Hypothalamus (tissue), 51 donors: ENCODE measurements around the gene NDUFS6.
"Not testable (repeated sequence)": the region's sequence is repeated elsewhere in the genome, so short reads cannot be mapped to it uniquely, and the experiment has no call there.

ENCODE experiments used
- DNase-seq, 51 donors: peaks; one replicate each; lab custom pipeline; 2025; lab: John Stamatoyannopoulos, UW

Gene NDUFS6

DNA sequence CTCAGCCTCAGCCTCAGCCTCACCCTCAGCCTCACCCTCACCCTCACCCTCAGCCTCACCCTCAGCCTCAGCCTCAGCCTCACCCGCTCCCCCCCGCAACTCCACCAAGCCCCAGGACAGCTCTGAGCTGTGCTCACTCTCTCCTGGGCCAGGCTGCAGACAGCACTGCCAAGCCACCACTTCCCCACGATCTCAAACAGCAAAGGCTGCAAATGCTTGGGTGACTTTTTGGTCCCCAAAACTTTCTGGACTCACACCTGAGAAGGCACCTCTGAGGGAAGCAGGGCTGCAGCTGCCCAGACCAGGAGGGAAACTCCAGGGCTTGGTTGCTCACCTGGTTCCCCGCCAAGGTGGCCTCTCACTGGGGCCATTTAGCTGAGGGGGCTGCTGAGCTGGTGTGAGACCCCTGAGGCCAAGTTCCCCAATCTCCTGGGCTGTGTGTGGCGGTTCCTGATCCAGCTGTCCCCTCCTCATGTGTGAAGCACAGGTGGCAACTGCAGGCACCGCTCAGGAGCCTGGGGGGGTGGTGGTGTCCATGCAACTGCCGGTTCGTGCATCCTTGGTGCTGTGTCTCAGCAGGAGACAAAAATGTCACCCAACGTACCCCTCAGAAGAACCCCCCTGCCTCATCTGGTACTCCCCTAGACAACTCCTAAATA, 19.4 kb upstream of the NDUFS6 start:
- no peak for DNase-seq

DNA sequence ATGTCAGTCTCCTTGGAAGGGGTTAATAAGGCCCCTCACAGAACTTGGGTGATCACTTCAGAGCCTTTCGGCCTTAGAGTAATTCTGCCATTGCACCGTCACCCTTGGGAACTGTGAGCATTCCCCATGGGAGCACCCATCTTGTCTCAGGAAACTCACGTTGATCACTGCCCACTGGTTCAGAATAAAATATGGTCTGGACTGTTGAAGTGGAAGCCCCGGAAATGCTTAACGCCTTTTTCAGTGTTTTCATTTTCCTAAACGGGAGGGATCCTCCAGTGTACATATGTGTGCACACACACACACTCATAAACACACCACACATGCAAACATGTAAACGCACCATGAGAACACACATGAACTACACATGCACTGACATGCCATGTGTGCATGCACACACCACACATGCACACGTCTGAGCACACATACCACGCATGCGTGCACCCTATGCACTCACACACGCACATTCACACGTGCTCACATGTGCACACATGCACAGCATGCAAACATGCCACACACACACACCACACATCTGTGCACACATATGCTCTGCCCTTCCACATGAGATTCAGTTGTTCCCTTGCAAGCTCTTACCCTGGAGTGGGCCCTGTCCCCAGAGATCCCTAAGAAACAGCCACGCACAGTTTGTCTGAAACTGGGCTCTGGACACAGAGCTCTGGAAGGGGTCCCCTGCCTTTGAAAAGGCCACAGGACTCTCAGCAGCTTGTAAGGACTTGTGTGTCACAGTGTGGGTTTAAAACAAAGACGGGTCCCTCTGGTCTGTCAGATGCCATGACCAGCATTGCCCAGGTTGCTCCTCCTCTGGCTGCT, 18.6 kb upstream of the NDUFS6 start:
- no peak for DNase-seq

DNA sequence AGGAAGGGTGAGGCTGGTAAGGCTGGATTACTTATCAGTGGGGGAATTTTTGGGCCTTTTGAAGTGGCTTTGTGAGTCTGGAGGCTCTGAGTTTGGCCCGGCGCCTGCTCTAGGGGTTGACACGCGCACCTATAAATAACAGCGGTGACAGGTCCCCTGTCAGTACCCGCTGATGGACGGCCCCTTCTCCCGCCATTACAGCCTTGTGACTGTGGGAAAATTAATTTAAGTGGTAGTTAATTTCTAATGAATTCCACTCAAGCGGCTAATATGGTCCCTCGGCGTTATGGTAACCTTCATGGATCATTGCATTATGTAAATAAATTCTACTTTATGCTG, 18.0 kb upstream of the NDUFS6 start:
- no peak for DNase-seq

DNA sequence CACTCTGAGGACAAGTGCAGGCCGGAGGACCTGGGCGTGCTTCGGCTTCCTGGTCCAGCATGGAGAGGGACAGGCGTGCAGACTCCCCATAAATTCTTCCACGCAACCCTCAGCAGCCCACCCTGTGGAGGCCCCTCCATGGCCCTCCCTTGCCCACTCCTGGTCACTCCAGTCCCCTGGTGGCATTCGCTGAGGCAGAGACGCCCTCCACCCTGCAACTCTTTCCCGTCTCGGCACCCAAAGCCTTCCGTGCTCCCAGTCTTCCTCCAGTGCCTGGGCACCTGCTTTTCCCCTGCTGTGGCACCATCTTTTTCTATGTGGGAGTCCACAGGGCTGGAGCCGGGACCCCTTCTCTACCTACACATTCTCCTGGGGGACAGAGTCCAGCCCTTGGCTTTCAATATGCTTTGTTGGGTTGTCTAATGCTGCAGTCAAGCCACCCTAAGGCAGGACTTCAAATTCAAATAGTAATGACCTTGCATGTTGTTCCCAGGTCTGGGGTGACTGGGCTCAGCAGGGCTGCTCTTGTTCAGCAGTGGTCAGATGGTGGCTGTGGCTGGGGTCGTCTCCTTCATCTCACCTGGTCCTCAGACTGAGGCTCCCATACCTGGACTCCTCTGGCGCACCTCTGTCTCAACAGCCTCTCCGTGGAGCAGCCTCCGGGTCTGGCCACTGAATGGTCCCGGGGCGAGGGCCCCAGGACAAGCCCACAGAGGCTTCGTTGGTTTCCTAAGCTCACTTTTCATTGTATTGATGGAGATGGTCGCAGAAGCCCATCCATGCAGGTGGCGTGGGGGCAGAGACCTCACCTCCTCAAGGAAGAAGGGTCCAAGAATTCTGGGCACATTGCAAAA, 16.8 kb upstream of the NDUFS6 start:
- DNase-seq: no peak

DNA sequence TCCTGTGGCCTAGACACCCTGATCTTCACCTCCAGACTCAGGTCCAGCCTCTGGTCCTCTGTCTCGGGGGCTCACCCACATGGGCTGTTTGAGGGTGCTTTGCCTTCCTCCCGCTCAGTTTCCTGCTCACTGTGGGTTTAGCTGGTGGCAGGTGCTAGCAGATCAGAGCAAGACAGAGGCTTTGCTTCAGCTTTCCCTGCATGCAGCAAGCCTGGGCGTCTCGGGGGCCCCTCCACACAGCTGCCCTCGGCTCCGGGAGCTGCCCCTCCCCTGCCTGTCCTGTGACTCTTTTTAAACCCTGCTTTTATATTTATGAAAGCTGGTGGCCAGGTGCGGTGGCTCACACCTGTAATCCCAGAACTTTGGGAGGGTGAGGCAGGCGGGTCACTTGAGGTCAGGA, 16.1 kb upstream of the NDUFS6 start:
- DNase-seq: no peak

DNA sequence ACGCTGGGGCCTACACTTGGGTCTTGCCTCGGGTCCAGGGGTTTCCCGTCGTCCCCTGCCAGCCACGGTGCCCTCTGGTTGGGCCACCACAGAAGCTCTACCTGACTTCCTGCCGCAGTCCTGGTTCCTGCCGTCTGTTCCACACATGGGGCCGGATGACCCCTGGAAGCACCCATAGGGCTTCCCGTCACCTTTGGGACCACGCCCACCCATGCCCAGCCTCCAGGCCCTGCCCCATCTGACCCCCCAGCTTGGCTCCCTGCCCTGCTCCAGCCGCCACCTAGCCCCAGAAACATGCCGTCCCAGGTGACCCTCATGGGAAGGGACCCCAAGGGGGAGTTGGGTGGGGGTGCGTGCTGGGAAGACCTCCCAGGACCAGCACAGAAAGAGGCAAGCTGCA, 15.2 kb upstream of the NDUFS6 start:
- no peak for DNase-seq

DNA sequence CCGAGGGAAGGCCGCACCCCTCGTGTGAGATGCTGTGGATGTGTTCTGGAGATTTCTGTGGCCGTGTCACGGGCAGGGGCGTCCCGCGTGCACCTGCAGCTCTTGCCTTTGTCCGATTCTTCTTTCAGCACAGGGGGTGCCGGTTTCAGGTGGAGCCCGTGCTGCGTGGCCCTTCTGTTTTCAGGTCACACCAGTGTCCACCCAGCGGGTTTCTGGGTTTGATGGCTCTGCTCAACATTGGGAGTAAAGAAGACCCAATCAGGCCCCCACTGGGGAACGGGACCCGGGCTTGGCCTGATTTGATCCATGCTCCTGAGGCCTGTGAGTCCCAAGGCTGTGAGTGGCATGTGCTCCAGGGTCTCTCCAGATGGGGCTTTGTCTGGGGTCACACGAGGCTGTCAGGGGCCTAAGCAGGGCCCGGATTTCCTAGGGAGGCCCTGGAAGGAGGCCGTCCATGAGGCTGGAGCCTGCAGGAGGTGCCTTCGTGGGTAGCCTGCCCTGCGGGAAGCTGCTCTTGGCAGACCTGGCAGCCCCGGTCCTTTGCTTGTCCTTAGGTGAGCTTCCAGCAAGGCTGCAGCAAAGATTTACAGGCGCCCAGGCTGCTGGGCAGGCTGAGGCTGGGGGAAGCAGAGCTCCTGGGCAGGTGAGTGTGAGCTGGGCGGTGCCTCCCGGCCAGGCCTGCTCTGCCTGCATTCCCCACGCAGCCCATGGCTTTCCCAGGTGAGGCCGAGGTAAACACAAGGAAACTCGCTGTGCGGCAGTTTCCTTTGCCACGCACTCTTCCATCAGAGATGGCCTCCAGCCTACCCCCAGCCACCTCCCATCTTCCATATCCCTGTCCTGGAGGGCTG, 14.4 kb upstream of the NDUFS6 start:
- no peak for DNase-seq

DNA sequence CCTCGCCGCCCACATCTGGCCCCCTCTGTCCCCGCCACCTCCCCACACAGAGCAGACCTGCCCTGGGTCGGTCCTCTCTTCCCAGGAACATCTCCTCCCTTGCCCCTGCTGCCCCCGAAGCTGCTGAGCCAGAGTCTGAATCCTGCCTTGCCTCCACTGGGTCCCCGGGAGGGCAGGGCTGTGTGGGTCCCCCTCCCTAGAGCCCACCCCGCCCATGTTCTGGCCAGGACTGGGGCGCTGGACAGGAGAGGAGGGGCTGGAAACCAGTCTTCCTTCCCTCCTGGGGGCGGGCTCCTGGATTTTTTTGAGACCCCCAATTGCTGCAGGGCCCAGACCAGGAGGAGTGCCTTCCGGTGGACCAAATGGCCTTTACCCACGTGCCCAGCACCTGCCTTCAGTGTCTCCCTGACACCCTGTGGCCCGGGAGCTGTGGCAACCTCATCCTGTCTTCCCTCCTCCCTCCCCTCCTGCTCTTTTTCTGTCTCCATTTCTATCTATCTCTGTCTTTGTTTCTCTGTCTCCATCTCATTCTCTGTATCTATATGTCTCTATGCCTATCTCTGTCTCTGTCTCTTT, 13.6 kb upstream of the NDUFS6 start:
- no peak for DNase-seq

DNA sequence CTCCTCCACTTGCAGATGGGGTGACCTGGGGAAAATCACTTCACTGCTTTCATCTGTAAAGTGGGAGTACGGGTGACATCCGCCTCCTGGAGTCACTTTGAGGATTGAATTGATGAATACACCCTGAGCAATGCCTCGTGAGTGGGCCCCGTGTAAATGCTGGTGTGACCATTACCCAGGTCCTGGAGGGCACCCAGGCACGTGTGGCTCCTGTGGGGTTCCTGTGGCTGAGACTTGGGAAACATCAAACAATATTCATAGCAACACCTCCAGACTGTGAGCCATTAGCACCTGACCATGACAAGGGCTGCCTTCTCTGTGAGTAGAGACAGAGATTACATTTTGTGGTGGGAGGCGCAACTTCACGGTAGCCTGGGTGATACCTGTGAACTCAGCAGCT, 13.0 kb upstream of the NDUFS6 start:
- DNase-seq: no peak

DNA sequence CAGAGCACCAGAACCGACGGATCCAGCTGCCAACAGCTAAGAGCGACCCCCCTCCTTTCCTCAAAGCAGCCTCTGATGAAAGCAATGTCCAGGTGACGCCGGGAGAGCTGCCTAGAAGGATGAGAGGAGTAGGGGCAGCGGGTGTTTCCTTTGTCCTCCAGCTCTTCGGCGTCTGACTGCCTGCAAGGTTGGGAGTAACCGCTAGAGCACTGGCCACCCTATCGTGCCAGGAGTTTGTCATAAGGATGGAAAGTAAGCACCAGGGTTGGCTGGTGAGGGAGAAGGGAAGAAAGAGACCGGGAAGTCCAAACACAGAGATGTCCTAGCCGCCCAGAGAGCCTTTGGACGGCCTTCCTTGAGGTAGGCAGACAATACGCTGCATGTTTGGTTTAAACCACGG, 12.4 kb upstream of the NDUFS6 start:
- DNase-seq: no peak

DNA sequence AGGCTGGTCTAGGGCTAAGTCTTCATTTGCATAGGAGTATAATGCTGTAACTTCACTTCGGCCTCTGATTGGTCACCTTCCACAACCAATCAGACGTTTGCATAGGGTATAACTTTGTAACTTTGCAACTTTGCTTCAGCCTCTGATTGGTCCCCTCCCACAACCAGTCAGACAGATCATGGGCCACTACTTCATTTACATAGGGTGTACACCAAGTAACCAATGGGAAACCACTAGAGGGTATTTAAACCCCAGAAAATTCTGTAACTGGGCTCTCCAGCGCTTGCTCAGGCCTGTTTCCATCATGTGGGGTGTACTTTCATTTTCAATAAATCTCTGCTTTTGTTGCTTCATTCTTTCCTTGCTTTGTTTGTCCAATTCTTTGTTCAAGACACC, 11.8 kb upstream of the NDUFS6 start:
- not testable (repeated sequence) for DNase-seq

DNA sequence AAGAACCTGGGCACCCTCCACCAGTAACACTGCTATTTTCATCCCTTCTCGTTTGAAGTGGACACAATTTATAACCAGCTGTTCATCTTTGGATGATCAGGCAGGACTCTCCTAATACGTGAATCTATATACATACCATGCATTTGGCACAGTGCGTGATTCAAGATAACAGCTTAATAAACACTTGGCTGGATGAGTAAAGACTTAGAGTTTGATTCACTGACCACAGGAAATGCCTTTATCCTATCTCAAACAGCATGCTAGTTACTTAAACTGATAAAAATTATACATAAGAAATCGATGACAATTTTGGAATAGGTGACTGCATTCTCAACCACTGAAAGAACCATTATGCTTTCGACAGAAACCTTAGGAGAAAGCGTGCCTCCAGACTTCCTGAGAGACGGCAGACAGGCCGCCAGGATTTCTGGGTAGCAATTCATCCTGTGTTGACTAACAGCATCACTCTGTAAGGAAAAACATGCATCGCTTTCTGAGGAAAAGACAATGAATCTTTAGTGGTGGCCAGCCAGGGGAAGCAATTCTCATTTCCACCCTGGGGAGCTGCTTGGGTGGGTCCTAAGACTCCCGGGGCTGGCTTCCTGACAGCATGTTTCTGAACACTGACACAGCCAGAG, 11.3 kb upstream of the NDUFS6 start:
- no peak for DNase-seq

DNA sequence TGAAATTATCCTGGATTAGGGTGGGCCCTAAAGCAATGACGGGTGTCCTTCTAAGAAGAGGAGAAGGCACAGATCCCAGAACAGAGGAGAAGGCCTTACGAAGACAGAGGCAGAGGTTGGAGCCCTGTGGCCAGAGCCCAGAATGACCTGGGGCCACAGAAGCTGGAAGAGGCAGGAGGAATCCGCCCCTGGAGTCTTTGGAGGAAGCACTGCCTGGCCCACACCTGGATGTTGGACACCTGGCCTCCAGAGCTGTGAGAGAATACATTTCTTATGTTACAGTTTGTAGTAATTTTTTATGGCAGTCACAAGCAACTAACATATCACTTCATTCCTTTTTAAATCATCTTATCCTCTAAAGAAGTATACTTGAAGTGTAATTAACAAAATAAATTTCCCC, 10.0 kb upstream of the NDUFS6 start:
- no peak for DNase-seq

DNA sequence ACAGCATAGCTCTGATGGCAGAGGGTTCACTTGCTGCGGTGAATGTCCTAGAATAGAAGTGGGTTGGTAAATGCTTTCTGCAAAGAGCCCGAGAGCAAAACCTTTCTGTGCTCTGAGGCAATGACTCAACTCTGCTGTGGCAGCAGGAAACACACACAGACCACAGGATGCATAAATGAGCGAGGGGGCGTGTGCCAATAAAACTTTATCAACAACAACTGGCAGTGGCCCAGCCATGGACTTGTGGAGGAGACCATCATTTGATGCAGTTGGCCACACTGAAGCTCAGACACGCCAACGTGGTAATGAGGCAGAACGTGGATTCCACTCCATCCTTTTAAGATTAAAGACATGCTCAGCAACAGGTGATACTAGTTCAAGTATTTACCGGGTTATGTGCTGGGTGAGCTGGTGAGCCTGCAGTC, 8.4 kb upstream of the NDUFS6 start:
- no peak for DNase-seq

DNA sequence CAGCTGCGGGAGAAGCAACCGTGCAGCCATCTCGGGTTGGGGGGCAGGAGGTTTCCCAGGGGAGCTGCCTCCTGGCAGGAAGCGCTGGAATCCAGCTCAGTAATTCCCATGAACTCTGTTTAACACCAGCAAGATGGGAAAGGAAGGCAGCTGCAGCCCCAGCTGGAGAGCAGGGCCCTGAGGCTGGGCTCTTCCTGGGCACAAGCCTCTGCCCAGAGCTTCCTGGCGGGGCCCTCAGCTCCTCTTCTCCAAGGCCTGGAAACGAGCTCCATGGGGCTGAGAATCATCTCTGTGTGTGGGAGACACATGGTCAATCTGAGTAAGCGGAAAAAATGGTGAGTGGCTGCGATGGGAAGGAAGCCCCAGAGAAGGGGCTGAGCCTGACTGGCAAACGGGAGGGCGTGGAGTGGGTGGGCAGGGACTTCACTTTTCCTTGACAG, 7.9 kb upstream of the NDUFS6 start:
- DNase-seq: no peak

DNA sequence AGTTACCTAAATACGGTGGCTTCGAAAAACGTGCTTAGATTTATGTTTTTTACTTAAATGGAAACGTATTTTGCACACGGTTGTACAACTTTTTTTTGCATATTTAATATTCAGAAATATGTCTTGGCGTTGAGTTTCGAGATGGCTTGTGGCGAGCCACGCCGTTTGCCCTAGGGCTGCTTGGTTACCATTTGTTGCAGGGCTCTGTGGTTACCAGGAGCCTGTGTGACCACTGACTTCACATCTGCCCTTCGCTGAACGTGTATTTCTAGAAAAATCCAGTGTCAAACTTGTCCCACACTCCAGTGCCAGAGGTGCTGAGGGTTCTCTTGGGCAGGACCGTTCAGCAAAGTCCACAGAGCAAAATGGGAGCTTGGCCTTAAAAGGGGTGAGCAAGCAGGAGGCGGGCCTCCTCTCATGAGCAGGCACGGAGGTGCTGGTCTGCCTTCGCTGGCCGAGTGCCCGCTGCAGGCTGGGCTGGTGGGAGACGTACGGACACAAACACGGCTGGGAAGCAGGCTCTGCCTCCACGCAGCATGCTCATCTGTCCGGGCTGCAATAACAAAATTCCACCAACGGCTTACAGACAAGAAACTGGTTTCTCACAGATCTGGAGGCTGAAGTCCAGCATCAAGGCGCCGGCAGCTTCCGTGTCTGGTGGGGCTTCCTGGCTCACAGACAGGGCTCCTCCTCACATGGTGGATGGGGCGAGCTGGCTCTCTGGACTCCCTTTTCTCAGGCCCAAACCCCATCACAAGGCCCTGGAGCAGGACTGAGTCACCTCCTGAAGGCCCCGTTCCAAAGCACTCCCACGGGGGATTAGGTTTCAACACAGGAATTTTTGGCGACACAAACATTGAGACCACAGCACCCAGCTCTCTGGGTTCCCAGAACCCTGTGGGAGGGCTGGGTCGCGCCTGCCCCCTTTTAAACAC, 7.0 kb upstream of the NDUFS6 start:
- DNase-seq: no peak

DNA sequence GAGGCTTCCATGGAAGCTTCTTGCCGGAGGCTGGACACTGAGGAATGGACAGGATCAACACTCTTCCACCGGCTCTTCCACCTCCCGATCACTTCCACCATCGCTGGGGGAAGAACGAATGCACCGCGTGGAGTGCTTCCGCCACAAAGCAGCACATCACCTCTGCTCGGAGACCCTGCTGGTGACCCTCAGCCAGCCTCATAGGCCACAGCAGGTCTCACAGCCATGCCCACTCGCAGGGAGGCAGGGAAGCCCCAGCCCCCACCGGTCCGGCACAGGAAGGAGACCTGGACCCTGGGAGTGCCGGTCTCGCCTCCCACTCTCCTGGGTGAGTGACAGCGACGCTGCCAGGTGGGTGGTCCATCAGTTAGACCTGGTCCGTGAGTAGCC, 6.3 kb upstream of the NDUFS6 start:
- no peak for DNase-seq

DNA sequence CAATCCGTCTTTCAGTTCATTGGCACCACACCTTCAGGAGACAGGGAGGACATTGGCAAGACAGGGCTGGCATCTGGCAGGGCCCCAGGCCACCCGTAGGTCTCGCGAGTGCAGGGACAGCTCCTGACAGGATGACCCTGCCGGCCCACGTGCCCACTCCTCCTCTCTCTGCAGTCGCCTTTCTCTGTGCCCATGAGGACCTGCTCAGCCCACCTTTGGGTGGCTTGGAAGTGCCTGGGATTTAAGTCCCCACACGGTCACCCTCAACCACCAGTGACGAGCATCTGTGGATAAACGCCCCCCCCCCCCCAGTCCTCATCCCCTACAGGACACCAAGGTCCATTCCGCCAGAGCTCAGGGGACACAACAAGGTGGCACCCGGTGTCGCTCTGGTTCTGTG, 5.7 kb upstream of the NDUFS6 start:
- no peak for DNase-seq

DNA sequence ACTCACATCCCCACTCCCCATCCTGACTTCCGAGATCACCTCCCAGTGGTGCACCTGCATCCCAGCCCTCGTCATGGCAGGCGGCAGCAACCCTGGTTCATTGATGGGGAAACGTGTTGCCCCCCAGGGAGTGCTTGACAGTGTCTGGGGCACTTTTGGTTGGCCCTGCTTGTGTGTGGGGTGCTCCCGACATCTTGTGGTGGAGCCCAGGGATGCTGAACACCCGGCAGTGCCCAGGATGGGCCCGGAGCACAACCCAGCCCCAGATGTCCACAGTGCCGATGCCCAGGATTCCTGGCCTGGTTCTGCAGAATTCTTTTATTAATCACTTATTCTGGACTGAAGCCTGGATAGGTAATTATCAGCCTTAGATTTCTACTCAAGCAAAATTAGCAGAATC, 5.3 kb upstream of the NDUFS6 start:
- DNase-seq: no peak
